ENCODE data around the gene B2M.
A peak's percentile ranks its signal among the peaks of the same experiment; 100 is the strongest.
"Not testable (repeated sequence)": the region's sequence is repeated elsewhere in the genome, so short reads cannot be mapped to it uniquely, and the experiment has no call there.

The B2M gene

GRCh38 chr15:44728576-44729407 lies 17.5 kb downstream of the B2M start:
- TF ChIP-seq GATA1 (IDR thresholded peaks at IDR 0.05; ENCODE audit: low read depth, low read length) (no peak), POLR2A (IDR thresholded peaks at IDR 0.05; ENCODE audit: low read length) (peak; percentile 76)
- peak; percentile 87 to 92 for DNase-seq

DNA sequence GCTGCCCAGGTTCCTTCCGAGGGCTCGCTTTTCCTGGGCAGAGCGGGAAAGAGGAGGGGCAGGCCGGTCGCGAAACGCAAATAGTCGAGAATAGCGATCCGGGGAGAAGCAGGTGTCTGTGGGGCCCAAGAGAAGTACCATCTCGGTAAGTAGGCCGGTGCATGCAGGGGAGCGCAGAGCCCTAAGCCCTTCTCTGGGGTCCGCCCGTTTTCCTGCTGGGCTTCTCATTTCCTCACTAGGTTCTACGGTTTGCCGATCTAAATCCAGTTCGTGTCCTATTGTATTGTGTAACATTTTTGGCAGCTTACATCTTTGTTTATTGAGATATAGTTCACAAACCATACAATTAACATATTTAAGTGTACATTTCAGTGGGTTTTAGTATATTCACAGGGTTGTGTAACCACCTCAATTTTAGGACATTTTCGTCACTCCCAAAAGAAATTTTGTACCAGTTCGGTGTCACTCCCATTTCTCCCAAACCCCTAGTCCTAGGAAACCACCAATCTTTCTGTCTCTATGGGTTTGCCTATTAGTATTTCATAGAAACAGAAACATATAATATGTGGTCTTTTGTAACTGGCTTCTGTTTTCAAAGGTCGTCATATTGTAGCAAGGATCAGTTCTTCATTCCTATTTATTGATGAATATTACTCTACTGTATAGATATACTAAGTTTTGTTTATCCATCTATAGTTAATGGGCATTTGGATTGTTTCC lies 18.3 kb downstream of the B2M start:
- no peak for TF ChIP-seq POLR2A (IDR thresholded peaks at IDR 0.05; ENCODE audit: low read length)
- peak in 1 of 2 experiments; percentile 42 for DNase-seq

DNA sequence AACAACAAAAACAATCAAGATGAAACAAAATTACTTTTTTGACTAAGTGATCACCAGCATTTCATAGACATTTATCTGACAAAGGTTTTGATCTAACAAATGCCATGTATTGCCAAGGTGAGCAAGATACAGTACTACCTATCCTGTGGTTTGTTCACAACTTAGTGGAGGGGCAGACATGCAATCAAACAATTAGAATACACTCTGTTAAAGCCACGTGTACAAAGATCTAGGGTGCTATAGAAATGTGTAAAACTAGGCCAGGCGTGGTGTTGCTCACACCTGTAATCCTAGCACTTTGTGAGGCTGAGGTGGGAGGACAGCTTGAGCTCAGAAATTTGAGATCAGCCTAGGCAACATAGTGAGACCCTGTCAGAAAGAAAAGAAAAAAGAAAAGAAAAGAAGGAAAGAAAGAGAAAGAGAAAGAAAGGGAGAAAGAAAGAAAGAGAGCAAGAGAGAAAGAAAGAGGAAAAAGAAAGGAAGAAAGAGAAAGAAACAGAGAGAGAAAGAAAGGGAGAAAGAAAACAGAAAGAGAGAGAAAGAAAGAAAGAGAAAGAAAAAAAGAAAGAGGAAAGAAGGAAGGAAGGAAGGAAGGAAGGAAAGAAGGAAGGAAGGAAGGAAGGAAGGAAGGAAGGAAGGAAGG lies 23.6 kb downstream of the B2M start:
- TF ChIP-seq GATA1 (IDR thresholded peaks at IDR 0.05; ENCODE audit: low read depth, low read length) (no peak), POLR2A (IDR thresholded peaks at IDR 0.05; ENCODE audit: low read length) (no peak)
- DNase-seq: no peak

DNA sequence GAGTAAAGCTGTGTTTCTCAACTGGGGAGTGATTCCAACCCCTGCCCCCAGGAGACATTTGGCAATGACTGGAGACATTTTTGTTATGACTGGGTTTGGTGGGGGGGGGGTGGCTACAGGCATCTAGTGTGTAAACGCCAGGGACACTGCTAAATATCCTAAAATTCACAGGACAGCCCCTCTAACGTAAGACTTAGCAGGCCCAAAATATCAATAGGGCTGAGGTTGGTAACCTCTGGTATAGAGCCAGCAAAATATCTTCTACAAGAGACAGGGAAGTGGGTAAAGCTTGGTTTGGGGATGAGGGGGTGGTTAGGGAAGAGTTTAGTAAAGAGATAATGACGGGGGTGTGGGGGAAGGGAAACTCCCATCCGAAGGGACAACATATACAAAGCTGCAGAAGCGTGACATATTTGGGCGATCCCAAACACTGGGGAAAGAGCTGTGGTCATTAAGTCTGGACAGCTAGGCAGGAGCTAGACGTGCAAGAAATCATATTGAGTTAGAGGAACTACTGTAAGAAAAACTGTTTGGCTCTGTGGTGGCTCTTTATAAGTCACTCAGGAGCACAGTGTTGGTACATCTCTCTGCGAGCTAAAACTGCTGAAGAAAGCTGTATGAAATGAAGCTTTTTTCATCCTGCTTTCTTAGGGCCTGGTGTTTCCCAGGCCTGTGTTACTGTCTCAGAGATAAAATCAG lies 24.3 kb downstream of the B2M start:
- no peak for DNase-seq
- TF ChIP-seq GATA1 (IDR thresholded peaks at IDR 0.05; ENCODE audit: low read depth, low read length) (no peak), POLR2A (IDR thresholded peaks at IDR 0.05; ENCODE audit: low read length) (no peak)

DNA sequence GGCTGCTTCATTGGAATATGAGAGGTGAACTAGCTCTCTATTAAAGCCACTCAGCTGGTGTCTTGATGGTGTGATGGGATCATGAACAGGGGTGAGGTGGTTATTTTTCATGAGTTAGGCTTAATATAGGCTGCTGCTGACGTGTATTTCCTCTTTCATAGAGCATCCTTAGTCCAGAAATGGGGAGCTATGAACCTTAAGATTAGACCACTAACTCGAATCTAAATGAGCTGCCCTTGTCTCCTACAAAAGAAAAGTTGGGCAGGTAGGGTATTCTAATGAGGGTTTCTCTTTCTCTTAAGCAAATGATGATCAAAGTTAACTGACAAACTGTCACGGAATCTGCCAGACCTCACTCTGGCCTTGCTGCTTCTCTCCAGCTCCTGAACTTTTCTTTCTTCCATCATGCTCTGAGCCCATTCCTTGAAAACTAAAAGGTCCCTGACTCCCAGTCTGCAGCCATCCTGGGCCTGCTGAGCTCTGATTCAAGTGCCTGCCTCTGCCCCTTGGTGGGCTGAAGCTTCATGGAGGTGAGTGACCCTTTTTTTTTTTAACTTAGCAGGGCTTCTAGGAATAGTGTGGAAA lies 25.0 kb downstream of the B2M start, which contains the start of gene TRIM69:
Gene TRIM69, plus strand, starts transcription at position 348 of the 585 bp plus-strand sequence. Its CDS starts 177 bp downstream, at position 525.
- no peak for TF ChIP-seq GATA1 (IDR thresholded peaks at IDR 0.05; ENCODE audit: low read depth, low read length)
- TF ChIP-seq POLR2A (IDR thresholded peaks at IDR 0.05; ENCODE audit: low read length): no peak
- DNase-seq: no peak

DNA sequence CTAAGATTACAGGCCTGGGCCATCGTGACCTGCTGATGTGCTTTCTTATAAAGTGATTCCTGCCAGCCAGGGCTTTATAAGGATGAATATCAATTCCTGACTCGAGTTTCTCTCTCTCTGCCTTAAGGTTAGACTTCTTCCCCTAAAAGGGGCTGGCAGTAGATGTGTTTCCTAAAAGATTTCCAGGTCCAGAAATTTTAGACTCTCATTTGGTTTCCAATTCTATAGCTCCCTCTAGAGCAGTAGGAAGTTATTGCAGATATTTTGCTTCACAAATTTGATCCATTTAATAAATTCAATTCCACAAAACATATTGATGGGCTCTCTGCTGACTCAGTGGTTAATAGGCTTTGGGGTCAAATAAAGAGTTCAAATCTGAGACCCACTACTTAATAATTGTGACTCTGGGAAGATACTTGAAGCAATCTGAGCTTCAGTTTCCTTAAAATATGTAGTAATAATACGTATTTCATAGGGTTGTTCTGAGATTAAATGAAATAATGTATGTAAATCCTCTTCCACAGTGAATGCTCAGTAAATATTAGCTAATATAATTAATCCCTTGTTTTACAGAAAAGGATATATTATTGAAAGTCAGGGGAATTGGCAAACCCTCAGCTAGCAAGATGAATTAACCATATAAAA lies 27.1 kb downstream of the B2M start:
- DNase-seq: peak; percentile 40 to 72
- TF ChIP-seq POLR2A (IDR thresholded peaks at IDR 0.05; ENCODE audit: low read length): no peak
- no peak for TF ChIP-seq GATA1 (IDR thresholded peaks at IDR 0.05; ENCODE audit: low read depth, low read length)

GRCh38 chr15:44739222-44739847 lies 28.0 kb downstream of the B2M start:
- DNase-seq: not testable (repeated sequence)

DNA sequence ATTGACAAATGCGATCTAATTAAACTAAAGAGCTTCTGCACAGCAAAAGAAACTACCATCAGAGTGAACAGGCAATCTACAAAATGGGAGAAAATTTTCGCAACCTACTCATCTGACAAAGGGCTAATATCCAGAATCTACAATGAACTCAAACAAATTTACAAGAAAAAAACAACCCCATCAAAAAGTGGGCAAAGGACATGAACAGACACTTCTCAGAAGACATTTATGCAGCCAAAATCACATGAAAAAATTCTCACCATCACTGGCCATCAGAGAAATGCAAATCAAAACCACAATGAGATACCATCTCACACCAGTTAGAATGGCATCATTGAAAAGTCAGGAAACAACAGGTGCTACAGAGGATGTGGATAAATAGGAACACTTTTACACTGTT lies 32.1 kb downstream of the B2M start:
- not testable (repeated sequence) for DNase-seq

- TF ChIP-seq GATA1 (IDR thresholded peaks at IDR 0.05; ENCODE audit: low read depth, low read length) (no peak), POLR2A (IDR thresholded peaks at IDR 0.05; ENCODE audit: low read length) (no peak)
- DNase-seq: no peak
Observed at GRCh38 chr15:44753345-44753744, 42.0 kb downstream of the B2M start.

GRCh38 chr15:44763187-44763586 lies 51.9 kb downstream of the B2M start:
- TF ChIP-seq GATA1 (IDR thresholded peaks at IDR 0.05; ENCODE audit: low read depth, low read length) (no peak), POLR2A (IDR thresholded peaks at IDR 0.05; ENCODE audit: low read length) (no peak)
- DNase-seq: no peak

DNA sequence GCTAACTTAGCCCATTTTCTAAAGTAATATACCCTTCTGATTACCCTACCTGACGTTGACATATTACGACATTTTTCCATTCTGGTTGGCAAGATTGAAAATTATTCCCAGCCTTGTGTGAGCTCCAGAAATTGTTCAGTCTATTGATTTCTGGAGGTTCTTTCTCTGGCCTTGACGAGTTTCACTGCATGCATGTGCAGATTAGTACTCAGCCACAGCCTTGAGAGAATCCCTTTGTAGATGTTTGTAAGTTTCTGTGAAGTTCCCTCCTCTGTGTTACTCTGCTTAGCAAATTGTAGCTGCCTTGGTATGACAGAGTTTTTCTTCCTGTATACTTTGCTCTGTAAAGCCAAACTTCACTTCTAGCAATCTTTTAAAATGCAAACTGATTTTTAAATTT lies 52.5 kb downstream of the B2M start:
- DNase-seq: no peak
- TF ChIP-seq GATA1 (IDR thresholded peaks at IDR 0.05; ENCODE audit: low read depth, low read length) (no peak), POLR2A (IDR thresholded peaks at IDR 0.05; ENCODE audit: low read length) (no peak)

GRCh38 chr15:44765036-44765435 lies 53.7 kb downstream of the B2M start:
- TF ChIP-seq GATA1 (IDR thresholded peaks at IDR 0.05; ENCODE audit: low read depth, low read length) (no peak), POLR2A (IDR thresholded peaks at IDR 0.05; ENCODE audit: low read length) (no peak)
- DNase-seq: no peak

Data from erythroblast (primary cell).